ENCODE data around the gene NEDD9. TPM values are rescaled to one million over a fixed set of nuclear protein-coding genes. Genes with fewer than 3 reads are reported as not detected.

The NEDD9 gene
- total RNA-seq, 1 donor from 2014 or later = 36.9 TPM

- H3K9me3 Mint-ChIP-seq = peaks cover 3% of the 10 kb centered on the region
- H3K4me1 Mint-ChIP-seq = peaks cover 66% of the 10 kb centered on the region
- peak overlapping the region; percentile 91 for H3K27ac Mint-ChIP-seq
- peaks cover 60% of the 10 kb centered on the region for H3K36me3 Mint-ChIP-seq (ENCODE audit: low read depth)
- intact Hi-C loops (cut with micrococcal nuclease) = loop anchor here (1.0 to 2.0 kb wide), 3 partner anchors 7 to 236 kb away; partner anchors contain the start of gene NEDD9
- no peaks in the 10 kb centered on the region for H3K27me3 Mint-ChIP-seq
- DNase-seq = no peak
- peak overlapping the region; percentile 72 for H3K4me3 Mint-ChIP-seq
Measured at GRCh38 chr6:11224966-11225463, 7.5 kb downstream of the NEDD9 start.

GRCh38 chr6:11224252-11224965, 8.1 kb downstream of the NEDD9 start:
- DNase-seq = peak; percentile 87
- peak overlapping the region; percentile 91 for H3K27ac Mint-ChIP-seq
- peak overlapping the region; percentile 72 for H3K4me3 Mint-ChIP-seq
- H3K4me1 Mint-ChIP-seq = peaks cover 64% of the 10 kb centered on the region
- H3K9me3 Mint-ChIP-seq = peaks cover 3% of the 10 kb centered on the region
- no peaks in the 10 kb centered on the region for H3K27me3 Mint-ChIP-seq
- intact Hi-C loops (cut with micrococcal nuclease) = loop anchor here (1.0 to 2.0 kb wide), 3 partner anchors 8 to 236 kb away; partner anchors contain the start of gene NEDD9
- H3K36me3 Mint-ChIP-seq (ENCODE audit: low read depth) = peaks cover 61% of the 10 kb centered on the region

GRCh38 chr6:11223286-11223864, 9.1 kb downstream of the NEDD9 start:
- peaks cover 67% of the 10 kb centered on the region for H3K36me3 Mint-ChIP-seq (ENCODE audit: low read depth)
- DNase-seq = no peak
- peak overlapping the region; percentile 91 for H3K27ac Mint-ChIP-seq
- H3K27me3 Mint-ChIP-seq = no peaks in the 10 kb centered on the region
- peaks cover 3% of the 10 kb centered on the region for H3K9me3 Mint-ChIP-seq
- intact Hi-C loops (cut with micrococcal nuclease) = loop anchor here (2.0 kb wide), 1 partner anchor 21 kb away; no protein-coding TSS in a partner anchor
- H3K4me3 Mint-ChIP-seq = peak overlapping the region; percentile 36
- peaks cover 70% of the 10 kb centered on the region for H3K4me1 Mint-ChIP-seq

- Mint-ChIP-seq H3K27me3 (no peaks in the 10 kb centered on the region), H3K9me3 (peaks cover 3% of the 10 kb centered on the region), H3K4me1 (peaks cover 75% of the 10 kb centered on the region), H3K27ac (peak overlapping the region; percentile 91), H3K4me3 (peak overlapping the region; percentile 81), H3K36me3 (ENCODE audit: low read depth) (peaks cover 67% of the 10 kb centered on the region)
- intact Hi-C loops (cut with micrococcal nuclease) = loop anchor here (2.0 kb wide), 1 partner anchor 20 kb away; no protein-coding TSS in a partner anchor
- DNase-seq = peak; percentile 60
Measured at GRCh38 chr6:11222385-11223277, 9.8 kb downstream of the NEDD9 start.

- Mint-ChIP-seq H3K4me3 (peak overlapping the region; percentile 81), H3K36me3 (ENCODE audit: low read depth) (peaks cover 64% of the 10 kb centered on the region), H3K27me3 (no peaks in the 10 kb centered on the region), H3K27ac (peak overlapping the region; percentile 91), H3K9me3 (peaks cover 3% of the 10 kb centered on the region), H3K4me1 (peaks cover 76% of the 10 kb centered on the region)
- intact Hi-C loops (cut with micrococcal nuclease) = loop anchor here (2.0 kb wide), 1 partner anchor 19 kb away; no protein-coding TSS in a partner anchor
- DNase-seq = no peak
Measured at GRCh38 chr6:11221623-11222384, 10.7 kb downstream of the NEDD9 start.

GRCh38 chr6:11219400-11219834, 13.1 kb downstream of the NEDD9 start:
- intact Hi-C loops (cut with micrococcal nuclease) = no loop called here
- H3K36me3 Mint-ChIP-seq (ENCODE audit: low read depth) = peaks cover 68% of the 10 kb centered on the region
- peak overlapping the region; percentile 76 for H3K27ac Mint-ChIP-seq
- DNase-seq = no peak
- no peaks in the 10 kb centered on the region for H3K27me3 Mint-ChIP-seq
- H3K4me1 Mint-ChIP-seq = peaks cover 67% of the 10 kb centered on the region
- no peak overlapping the region for H3K4me3 Mint-ChIP-seq
- H3K9me3 Mint-ChIP-seq = no peaks in the 10 kb centered on the region

- Mint-ChIP-seq H3K27ac (peak overlapping the region; percentile 76), H3K4me1 (peaks cover 61% of the 10 kb centered on the region), H3K4me3 (no peak overlapping the region), H3K36me3 (ENCODE audit: low read depth) (peaks cover 65% of the 10 kb centered on the region), H3K9me3 (no peaks in the 10 kb centered on the region), H3K27me3 (no peaks in the 10 kb centered on the region)
- intact Hi-C loops (cut with micrococcal nuclease) = no loop called here
- DNase-seq = no peak
Measured at GRCh38 chr6:11218538-11219399, 13.7 kb downstream of the NEDD9 start.

GRCh38 chr6:11218102-11218442, 14.4 kb downstream of the NEDD9 start:
- intact Hi-C loops (cut with micrococcal nuclease) = no loop called here
- H3K36me3 Mint-ChIP-seq (ENCODE audit: low read depth) = peaks cover 67% of the 10 kb centered on the region
- peaks cover 55% of the 10 kb centered on the region for H3K4me1 Mint-ChIP-seq
- DNase-seq = no peak
- peak overlapping the region; percentile 51 for H3K27ac Mint-ChIP-seq
- H3K9me3 Mint-ChIP-seq = no peaks in the 10 kb centered on the region
- no peak overlapping the region for H3K4me3 Mint-ChIP-seq
- no peaks in the 10 kb centered on the region for H3K27me3 Mint-ChIP-seq

GRCh38 chr6:11217360-11218101, 14.9 kb downstream of the NEDD9 start:
- H3K36me3 Mint-ChIP-seq (ENCODE audit: low read depth) = peaks cover 68% of the 10 kb centered on the region
- H3K27ac Mint-ChIP-seq = no peak overlapping the region
- peaks cover 53% of the 10 kb centered on the region for H3K4me1 Mint-ChIP-seq

GRCh38 chr6:11215773-11216172, 16.7 kb downstream of the NEDD9 start:
- H3K27ac Mint-ChIP-seq = no peak overlapping the region
- H3K4me1 Mint-ChIP-seq = peaks cover 55% of the 10 kb centered on the region
- intact Hi-C loops (cut with micrococcal nuclease) = no loop called here
- H3K4me3 Mint-ChIP-seq = no peak overlapping the region
- no peaks in the 10 kb centered on the region for H3K9me3 Mint-ChIP-seq
- peaks cover 80% of the 10 kb centered on the region for H3K36me3 Mint-ChIP-seq (ENCODE audit: low read depth)
- no peak for DNase-seq
- H3K27me3 Mint-ChIP-seq = no peaks in the 10 kb centered on the region

More at GRCh38 chr6:11217360-11218101, 14.9 kb downstream of the NEDD9 start:
- H3K27me3 Mint-ChIP-seq = no peaks in the 10 kb centered on the region
- intact Hi-C loops (cut with micrococcal nuclease) = no loop called here
- no peak overlapping the region for H3K4me3 Mint-ChIP-seq
- DNase-seq = no peak
- no peaks in the 10 kb centered on the region for H3K9me3 Mint-ChIP-seq

- Mint-ChIP-seq H3K27ac (no peak overlapping the region), H3K4me3 (no peak overlapping the region), H3K36me3 (ENCODE audit: low read depth) (peaks cover 79% of the 10 kb centered on the region), H3K27me3 (no peaks in the 10 kb centered on the region), H3K4me1 (peaks cover 52% of the 10 kb centered on the region), H3K9me3 (no peaks in the 10 kb centered on the region)
- intact Hi-C loops (cut with micrococcal nuclease) = no loop called here
- no peak for DNase-seq
Measured at GRCh38 chr6:11214901-11215300, 17.6 kb downstream of the NEDD9 start.
